LNCaP clone FGC (cell line): ENCODE data around the gene RINL.
A peak's percentile ranks its signal among the peaks of the same experiment; 100 is the strongest.
"Not testable (repeated sequence)": the region's sequence is repeated elsewhere in the genome, so short reads cannot be mapped to it uniquely, and the experiment has no call there.

ENCODE experiments used
- DNase-seq: peaks from one replicate; pipeline ENCODE4 v3.0.0-alpha.2; 2011; ENCODE audit warnings: low read depth
- H3K4me3 ChIP-seq: 2 replicates; pipeline ENCODE4 v1.5.1; 2011; ENCODE audit warnings: mild to moderate bottlenecking, low read depth, low read length, control low read depth
- TF ChIP-seq, protein P1 (sequence below): IDR thresholded peaks from 2 replicates; pipeline ENCODE4 v1.5.1; 2012; ENCODE audit warnings: mild to moderate bottlenecking; ENCODE audit not compliant: control insufficient read depth, insufficient read depth; ENCODE audit errors: extremely low read depth

Gene RINL

DNA sequence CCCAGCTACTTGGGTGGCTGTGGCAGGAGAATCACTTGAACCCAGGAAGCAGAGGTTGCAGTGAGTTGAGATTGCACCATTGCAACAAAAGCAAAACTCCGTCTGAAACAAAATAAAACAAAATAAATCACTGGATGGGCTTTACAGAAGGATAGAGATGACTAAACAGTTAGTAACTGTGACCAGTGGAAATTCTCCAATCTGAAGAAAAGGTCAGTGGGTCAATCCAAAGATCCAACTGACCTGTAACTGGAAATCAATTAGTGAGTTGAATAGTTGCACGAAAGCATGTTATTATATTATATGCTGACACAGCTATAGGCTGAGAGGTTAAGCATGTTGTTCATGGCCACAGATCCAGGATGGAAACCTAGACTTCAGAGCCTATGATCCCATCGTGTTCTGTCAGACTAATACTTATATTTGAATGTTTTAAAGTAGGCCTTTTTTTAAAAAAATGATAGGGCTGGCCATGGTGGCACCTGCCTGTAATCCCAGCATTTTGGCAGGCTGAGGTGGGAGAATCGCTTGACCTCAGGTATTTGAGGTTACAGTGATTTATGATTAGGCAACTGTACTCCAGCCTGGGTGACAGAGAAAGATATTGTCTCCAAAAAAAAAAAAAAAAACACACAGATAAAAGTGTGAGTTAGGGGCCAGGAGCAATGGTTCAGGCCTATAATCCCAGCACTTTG lies 47.9 kb downstream of the RINL start:
- peak overlapping the region; percentile 88 for H3K4me3 ChIP-seq
- TF ChIP-seq, protein P1, sequence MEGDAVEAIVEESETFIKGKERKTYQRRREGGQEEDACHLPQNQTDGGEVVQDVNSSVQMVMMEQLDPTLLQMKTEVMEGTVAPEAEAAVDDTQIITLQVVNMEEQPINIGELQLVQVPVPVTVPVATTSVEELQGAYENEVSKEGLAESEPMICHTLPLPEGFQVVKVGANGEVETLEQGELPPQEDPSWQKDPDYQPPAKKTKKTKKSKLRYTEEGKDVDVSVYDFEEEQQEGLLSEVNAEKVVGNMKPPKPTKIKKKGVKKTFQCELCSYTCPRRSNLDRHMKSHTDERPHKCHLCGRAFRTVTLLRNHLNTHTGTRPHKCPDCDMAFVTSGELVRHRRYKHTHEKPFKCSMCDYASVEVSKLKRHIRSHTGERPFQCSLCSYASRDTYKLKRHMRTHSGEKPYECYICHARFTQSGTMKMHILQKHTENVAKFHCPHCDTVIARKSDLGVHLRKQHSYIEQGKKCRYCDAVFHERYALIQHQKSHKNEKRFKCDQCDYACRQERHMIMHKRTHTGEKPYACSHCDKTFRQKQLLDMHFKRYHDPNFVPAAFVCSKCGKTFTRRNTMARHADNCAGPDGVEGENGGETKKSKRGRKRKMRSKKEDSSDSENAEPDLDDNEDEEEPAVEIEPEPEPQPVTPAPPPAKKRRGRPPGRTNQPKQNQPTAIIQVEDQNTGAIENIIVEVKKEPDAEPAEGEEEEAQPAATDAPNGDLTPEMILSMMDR: no peak

DNA sequence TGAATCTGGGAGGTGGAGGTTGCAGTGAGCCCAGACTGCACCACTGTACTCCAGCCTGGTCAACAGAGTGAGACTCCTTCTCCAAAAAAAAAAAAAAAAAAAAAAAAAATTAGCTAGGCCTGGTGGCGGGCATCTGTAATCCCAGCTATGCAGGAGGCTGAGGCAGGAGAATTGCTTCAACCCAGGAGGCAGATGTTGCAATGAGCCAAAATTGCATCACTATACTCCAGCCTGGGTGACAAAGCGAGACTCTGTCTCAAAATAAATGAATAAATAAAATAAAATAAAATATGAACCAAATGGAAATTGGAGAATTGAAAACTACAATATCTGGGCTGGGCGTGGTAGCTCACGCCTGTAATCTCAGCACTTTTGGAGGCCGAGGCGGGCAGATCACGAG lies 48.9 kb downstream of the RINL start:
- not testable (repeated sequence) for H3K4me3 ChIP-seq, DNase-seq

More for the DNA sequence above, 47.9 kb downstream of the RINL start:
- DNase-seq: no peak

DNA sequence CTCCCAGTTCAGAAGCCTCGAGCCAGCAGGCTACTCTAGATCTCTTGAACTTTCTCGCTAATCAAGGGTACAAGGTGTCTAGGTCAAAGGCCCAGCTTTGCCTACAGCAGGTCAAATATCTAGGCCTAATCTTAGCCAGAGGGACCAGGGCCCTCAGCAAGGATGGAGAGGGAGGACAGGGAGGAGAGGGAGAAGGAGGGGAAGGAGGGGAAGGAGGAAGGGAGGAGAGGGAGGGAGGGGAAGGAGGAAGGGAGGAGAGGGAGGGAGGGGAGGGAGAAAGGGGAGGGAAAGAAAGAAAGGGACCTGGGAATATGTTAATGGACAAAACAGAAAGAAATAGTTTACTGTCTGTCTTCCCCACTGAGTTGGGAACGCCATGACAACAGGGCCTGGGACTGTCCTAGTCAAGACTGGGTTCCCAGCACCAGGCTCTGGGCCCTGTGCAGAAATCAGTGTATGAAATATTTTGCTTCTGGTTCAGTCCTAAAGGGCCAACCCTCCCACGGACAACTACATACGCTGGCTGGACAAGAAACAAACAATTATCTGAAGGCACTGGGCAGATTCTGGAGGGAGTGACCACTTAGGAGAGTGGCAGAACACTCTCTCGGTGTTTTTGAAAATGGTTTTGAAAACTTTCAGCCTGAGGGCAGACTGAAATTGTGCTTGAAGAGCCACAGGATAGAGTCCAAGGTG lies 51.1 kb downstream of the RINL start:
- DNase-seq: no peak
- TF ChIP-seq, protein P1: no peak
- no peak overlapping the region for H3K4me3 ChIP-seq

DNA sequence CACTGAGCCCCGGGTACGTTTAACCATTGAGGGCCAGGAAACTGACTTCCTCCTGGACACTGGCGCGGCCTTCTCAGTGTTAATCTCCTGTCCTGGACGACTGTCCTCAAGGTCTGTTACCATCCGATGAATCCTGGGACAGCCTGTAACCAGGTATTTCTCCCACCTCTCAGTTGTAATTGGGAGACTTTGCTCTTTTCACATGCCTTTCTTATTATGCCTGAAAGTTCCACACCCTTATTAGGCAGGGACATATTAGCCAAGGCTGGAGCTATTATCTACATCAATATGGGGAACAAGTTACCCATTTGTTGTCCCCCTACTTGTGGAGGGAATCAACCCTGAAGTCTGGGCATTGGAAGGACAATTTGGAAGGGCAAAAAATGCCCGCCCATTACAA lies 52.1 kb downstream of the RINL start:
- not testable (repeated sequence) for H3K4me3 ChIP-seq, DNase-seq

DNA sequence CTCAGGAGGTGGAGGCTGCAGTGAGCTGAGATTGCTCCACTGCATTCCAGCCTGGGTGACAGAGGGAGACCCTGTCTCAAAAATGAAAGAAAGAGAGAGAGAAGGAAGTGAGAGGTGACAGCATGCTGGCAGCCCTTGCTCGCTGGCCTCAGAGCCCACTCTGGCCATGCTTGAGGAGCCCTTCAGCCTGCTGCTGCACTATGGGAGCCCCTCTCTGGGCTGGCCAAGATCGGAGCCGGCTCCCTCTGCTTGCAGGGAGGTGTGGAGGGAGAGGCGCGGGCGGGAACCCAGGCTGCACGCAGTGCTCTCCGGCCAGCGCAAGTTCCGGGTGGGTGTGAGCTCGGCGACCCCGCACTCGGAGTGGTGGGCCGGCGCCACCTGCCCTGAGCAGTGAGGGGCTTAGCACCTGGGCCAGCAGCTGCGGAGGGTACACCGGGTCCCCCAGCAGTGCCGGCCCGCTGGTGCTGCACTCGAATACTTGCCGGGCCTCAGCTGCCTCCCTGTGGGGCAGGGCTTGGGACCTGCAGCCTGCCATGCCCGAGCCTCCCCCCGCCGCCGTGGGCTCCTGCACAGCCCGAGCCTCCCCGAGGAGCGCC lies 56.7 kb downstream of the RINL start:
- not testable (repeated sequence) for H3K4me3 ChIP-seq, DNase-seq

DNA sequence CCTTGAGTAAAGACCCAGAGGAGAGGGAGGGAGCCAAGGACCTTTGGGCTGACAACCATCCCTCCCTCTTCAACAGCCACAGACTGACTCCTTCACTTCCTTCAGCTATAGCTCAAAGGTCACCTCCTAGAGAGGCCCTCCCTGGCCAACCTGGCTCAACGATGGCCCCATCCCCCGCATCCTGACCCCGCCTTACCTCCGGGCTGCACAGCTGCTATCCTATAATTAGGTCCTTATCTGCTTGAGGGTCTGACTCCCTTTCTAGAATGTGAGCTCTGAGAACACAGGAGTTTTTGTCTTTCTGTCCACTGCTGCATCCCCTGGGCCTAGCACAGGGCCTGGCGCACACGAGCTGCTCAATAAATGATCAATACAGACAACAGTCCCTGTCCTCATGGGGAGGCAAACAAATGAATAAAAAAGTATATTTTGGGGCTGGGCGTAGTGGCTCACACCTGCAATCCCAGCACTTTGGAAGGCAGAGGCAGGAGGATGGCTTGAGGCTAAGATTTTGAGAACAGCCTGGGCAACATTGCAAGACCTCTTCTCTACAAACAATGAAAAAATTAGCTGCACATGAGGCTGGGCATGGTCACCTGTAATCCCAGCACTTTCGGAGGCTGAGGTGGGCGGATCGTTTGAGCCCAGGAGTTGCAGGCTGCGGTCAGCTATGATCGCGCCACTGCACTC lies 58.7 kb downstream of the RINL start:
- DNase-seq: no peak
- TF ChIP-seq, protein P1: no peak
- H3K4me3 ChIP-seq: no peak overlapping the region
